H9 (cell line): ENCODE measurements around the gene ULK4. TPM values are rescaled to one million over a fixed set of nuclear protein-coding genes. Genes with fewer than 3 reads are reported as not detected.

Source experiments
- DNase-seq: peaks from one replicate; pipeline ENCODE4 v3.0.0-alpha.2; 2017
- H2AFZ ChIP-seq: one replicate; pipeline ENCODE4 v1.6.1; 2013; ENCODE audit warnings: mild to moderate bottlenecking, low read length, control low read depth, moderate library complexity
- H2AK5ac ChIP-seq: 2 replicates; pipeline ENCODE4 v1.6.1; 2013; ENCODE audit warnings: low read length, control low read depth, mixed read lengths; ENCODE audit not compliant: insufficient read length
- H2BK120ac ChIP-seq: one replicate; pipeline ENCODE4 v1.6.1; 2013; ENCODE audit warnings: low read depth, mild to moderate bottlenecking, low read length, control low read depth, inconsistent platforms; ENCODE audit not compliant: poor library complexity, severe bottlenecking
- H2BK12ac ChIP-seq: 2 replicates; pipeline ENCODE4 v1.6.1; 2013; ENCODE audit warnings: low read length, control low read depth, mixed read lengths, low read depth; ENCODE audit not compliant: insufficient read length
- H2BK15ac ChIP-seq: 2 replicates; pipeline ENCODE4 v1.6.1; 2013; ENCODE audit warnings: low read depth, low read length, control low read depth
- H2BK20ac ChIP-seq: one replicate; pipeline ENCODE4 v1.6.1; 2013; ENCODE audit warnings: low read depth, mild to moderate bottlenecking, low read length, control low read depth, inconsistent platforms; ENCODE audit not compliant: poor library complexity, severe bottlenecking
- H2BK5ac ChIP-seq: 2 replicates; pipeline ENCODE4 v1.6.1; 2013; ENCODE audit warnings: low read length, control low read depth, mixed read lengths; ENCODE audit not compliant: insufficient read length
- H3K14ac ChIP-seq: 2 replicates; pipeline ENCODE4 v1.6.1; 2013; ENCODE audit warnings: low read length, control low read depth; ENCODE audit not compliant: insufficient read depth
- H3K18ac ChIP-seq: 2 replicates; pipeline ENCODE4 v1.6.1; 2013; ENCODE audit warnings: low read depth, mild to moderate bottlenecking, mixed read lengths, low read length, control low read depth; ENCODE audit not compliant: insufficient read length
- H3K23ac ChIP-seq: 2 replicates; pipeline ENCODE4 v1.6.1; 2013; ENCODE audit warnings: low read length, control low read depth, mixed read lengths, low read depth; ENCODE audit not compliant: insufficient read length
- H3K23me2 ChIP-seq: 2 replicates; pipeline ENCODE4 v1.6.1; 2013; ENCODE audit warnings: low read depth, mild to moderate bottlenecking, mixed read lengths, low read length, control low read depth; ENCODE audit not compliant: insufficient read length, poor library complexity, severe bottlenecking
- H3K27ac ChIP-seq: 2 replicates; pipeline ENCODE4 v1.5.1; 2013; ENCODE audit warnings: low read length, control low read depth, mixed read lengths, low read depth; ENCODE audit not compliant: insufficient read length
- H3K27me3 ChIP-seq: 2 replicates; pipeline ENCODE4 v1.6.1; 2013; ENCODE audit warnings: low read length, control low read depth, inconsistent platforms; ENCODE audit not compliant: insufficient read depth
- H3K4ac ChIP-seq: 2 replicates; pipeline ENCODE4 v1.6.1; 2013; ENCODE audit warnings: low read depth, mild to moderate bottlenecking, control low read depth, inconsistent platforms, low read length, moderate library complexity
- H3K4me1 ChIP-seq: 2 replicates; pipeline ENCODE4 v1.6.1; 2013; ENCODE audit warnings: low read length, control low read depth, inconsistent platforms; ENCODE audit not compliant: insufficient read depth
- H3K4me2 ChIP-seq: 2 replicates; pipeline ENCODE4 v1.6.1; 2013; ENCODE audit warnings: low read length, control low read depth, mixed read lengths; ENCODE audit not compliant: insufficient read length, insufficient read depth
- H3K56ac ChIP-seq: 2 replicates; pipeline ENCODE4 v1.6.1; 2013; ENCODE audit warnings: low read depth, mild to moderate bottlenecking, mixed read lengths, low read length, control low read depth; ENCODE audit not compliant: insufficient read length
- H3K79me1 ChIP-seq: 2 replicates; pipeline ENCODE4 v1.6.1; 2013; ENCODE audit warnings: low read depth, mild to moderate bottlenecking, moderate library complexity, low read length, control low read depth, inconsistent platforms; ENCODE audit not compliant: insufficient read depth, poor library complexity, severe bottlenecking
- H3K79me2 ChIP-seq: 2 replicates; pipeline ENCODE4 v1.6.1; 2013; ENCODE audit warnings: low read length, control low read depth, inconsistent platforms; ENCODE audit not compliant: insufficient read depth
- H3K9ac ChIP-seq: 2 replicates; pipeline ENCODE4 v1.6.1; 2013; ENCODE audit warnings: low read length, control low read depth, mixed read lengths; ENCODE audit not compliant: insufficient read length; ENCODE audit errors: extremely low read depth
- H3K9me3 ChIP-seq: one replicate; pipeline ENCODE4 v1.6.1; 2013; ENCODE audit warnings: low read depth, low read length, inconsistent platforms; ENCODE audit not compliant: control insufficient read depth
- H3T11ph ChIP-seq: one replicate; pipeline ENCODE4 v1.6.1; 2013; ENCODE audit warnings: mild to moderate bottlenecking, low read length, control low read depth, inconsistent platforms
- H4K20me1 ChIP-seq: one replicate; pipeline ENCODE4 v1.6.1; 2013; ENCODE audit not compliant: control insufficient read depth, insufficient read length, insufficient read depth
- H4K5ac ChIP-seq: 2 replicates; pipeline ENCODE4 v1.6.1; 2013; ENCODE audit warnings: low read depth, mild to moderate bottlenecking, mixed read lengths, low read length, control low read depth; ENCODE audit not compliant: insufficient read length
- H4K8ac ChIP-seq: replicated peaks from 2 replicates; pipeline ENCODE4 v1.6.1; 2013; ENCODE audit warnings: low read length, control low read depth, mixed read lengths, low read depth; ENCODE audit not compliant: insufficient read length
- H4K91ac ChIP-seq: 2 replicates; pipeline ENCODE4 v1.6.1; 2013; ENCODE audit warnings: low read depth, mild to moderate bottlenecking, moderate library complexity, mixed read lengths, low read length, control low read depth; ENCODE audit not compliant: insufficient read length
- H3K27ac Mint-ChIP-seq, 3 experiments: 2 replicates in 2 of 3; 3 replicates in 1 of 3; pipeline ENCODE4 v1.8.0; 2020 to 2021; ENCODE audit warnings: mixed read lengths in 3 of 3, mild to moderate bottlenecking in 1 of 3, moderate library complexity in 1 of 3
- H3K27me3 Mint-ChIP-seq: 2 replicates; pipeline ENCODE4 v1.8.0; 2021; ENCODE audit warnings: low read depth, mild to moderate bottlenecking, moderate library complexity, mixed read lengths
- H3K36me3 Mint-ChIP-seq, 3 experiments: 2 replicates in 2 of 3; 3 replicates in 1 of 3; pipeline ENCODE4 v1.8.0; 2020 to 2021; ENCODE audit warnings: low read depth in 3 of 3, mixed read lengths in 3 of 3; ENCODE audit not compliant: insufficient read depth in 1 of 3
- H3K4me1 Mint-ChIP-seq, 2 experiments: 2 replicates each; pipeline ENCODE4 v1.8.0; 2020; ENCODE audit warnings: mixed read lengths in 2 of 2
- H3K4me3 Mint-ChIP-seq, 2 experiments: 2 replicates in 1 of 2; 3 replicates in 1 of 2; pipeline ENCODE4 v1.8.0; 2020 to 2021; ENCODE audit warnings: mild to moderate bottlenecking in 2 of 2, mixed read lengths in 2 of 2, moderate library complexity in 1 of 2
- H3K9me3 Mint-ChIP-seq, 2 experiments: 2 replicates in 1 of 2; 3 replicates in 1 of 2; pipeline ENCODE4 v1.8.0; 2020; ENCODE audit warnings: mild to moderate bottlenecking in 2 of 2, mixed read lengths in 2 of 2, moderate library complexity in 1 of 2
- CTCF ChIP-seq: fragments of 200-600 bp; sonication (generic); conservative IDR thresholded peaks from 3 replicates; pipeline ENCODE4 v1.8.0; 2021; ENCODE audit warnings: antibody characterized with exemption, mild to moderate bottlenecking
- total RNA-seq: library from RNA; stranded (reverse); gene quantifications from 2 replicates; pipeline ENCODE4 v1.2.1, GENCODE V29; 2021

ULK4 gene
- total RNA-seq, 1 experiment from 2014 or later: 12.9 TPM

GRCh38 chr3:41630708-41631107 lies 331.2 kb downstream of the ULK4 start:
- H3K4me2 ChIP-seq: no peak overlapping the region

More at GRCh38 chr3:41630708-41631107, 331.2 kb downstream of the ULK4 start:
- Histone ChIP-seq H2BK20ac (no peak overlapping the region), H2BK5ac (no peak overlapping the region), H4K5ac (no peak overlapping the region), H3K18ac (no peak overlapping the region), H3K9me3 (no peaks in the 10 kb centered on the region), H4K20me1 (no peaks in the 10 kb centered on the region), H3K4me1 (peaks cover 5% of the 10 kb centered on the region; the same call in 1 of the 2 replicates), H3K14ac (no peak overlapping the region), H2BK12ac (no peak overlapping the region), H3K79me1 (no peaks in the 10 kb centered on the region), H3K56ac (no peak overlapping the region), H4K8ac (no peak overlapping the region), H3K27me3 (no peaks in the 10 kb centered on the region), H3K79me2 (no peaks in the 10 kb centered on the region), H2AK5ac (no peak overlapping the region), H3K23me2 (no peaks in the 10 kb centered on the region), H3K27ac (no peak overlapping the region), H2BK120ac (no peak overlapping the region), H4K91ac (no peak overlapping the region), H3K23ac (no peak overlapping the region), H3T11ph (no peak overlapping the region), H2BK15ac (no peak overlapping the region), H3K9ac (no peak overlapping the region), H2AFZ (no peak overlapping the region), H3K4ac (no peak overlapping the region)
- H3K36me3 Mint-ChIP-seq: no peaks in the 10 kb centered on the region; a peak in 1 of 7 replicates
- TF ChIP-seq CTCF: no peak
- no peaks in the 10 kb centered on the region; a peak in 1 of 5 replicates for H3K9me3 Mint-ChIP-seq
- peaks cover 21 to 22% of the 10 kb centered on the region in 2 experiments for H3K4me1 Mint-ChIP-seq
- no peak overlapping the region for H3K4me3 Mint-ChIP-seq
- DNase-seq: no peak
- H3K27me3 Mint-ChIP-seq: no peaks in the 10 kb centered on the region
- no peak overlapping the region for H3K27ac Mint-ChIP-seq
